DOHH2 (cell line): Measurements from ENCODE around the gene CYP2S1.
A peak's percentile ranks its signal among the peaks of the same experiment; 100 is the strongest.
"Not testable (repeated sequence)": the region's sequence is repeated elsewhere in the genome, so short reads cannot be mapped to it uniquely, and the experiment has no call there.

Source experiments
- H3F3A ChIP-seq: fragments of 200-600 bp; sonication (generic), shearing (Covaris generic); 2 replicates; pipeline ENCODE4 v1.6.0; 2016; ENCODE audit warnings: antibody characterized with exemption, mild to moderate bottlenecking; ENCODE audit not compliant: control insufficient read depth, insufficient read depth
- H3K27ac ChIP-seq: fragments of 200-600 bp; sonication (generic); 2 replicates; pipeline ENCODE4 v1.5.1; 2014; ENCODE audit warnings: low read depth, mild to moderate bottlenecking, low read length, moderate library complexity
- H3K27me3 ChIP-seq: fragments of 200-600 bp; sonication (generic); 2 replicates; pipeline ENCODE4 v1.6.1; 2014; ENCODE audit warnings: mild to moderate bottlenecking, low read length, mixed read lengths; ENCODE audit not compliant: control insufficient read depth
- H3K36me3 ChIP-seq: fragments of 200-600 bp; sonication (generic); 2 replicates; pipeline ENCODE4 v1.6.1; 2014; ENCODE audit warnings: mild to moderate bottlenecking, low read length, moderate library complexity, mixed read lengths; ENCODE audit not compliant: control insufficient read depth
- H3K4me1 ChIP-seq: fragments of 200-600 bp; sonication (generic); 2 replicates; pipeline ENCODE4 v1.6.1; 2014; ENCODE audit warnings: mild to moderate bottlenecking, low read length, mixed read lengths; ENCODE audit not compliant: control insufficient read depth
- H3K4me2 ChIP-seq: fragments of 200-600 bp; sonication (generic); 2 replicates; pipeline ENCODE4 v1.6.0; 2014; ENCODE audit warnings: mild to moderate bottlenecking, low read length, moderate library complexity
- H3K4me3 ChIP-seq: fragments of 200-600 bp; sonication (generic); 2 replicates; pipeline ENCODE4 v1.5.1; 2014; ENCODE audit warnings: mild to moderate bottlenecking, low read length, mixed read lengths
- H3K79me2 ChIP-seq: fragments of 200-600 bp; sonication (generic); 2 replicates; pipeline ENCODE4 v1.6.1; 2014; ENCODE audit warnings: mild to moderate bottlenecking, low read length, mixed read lengths; ENCODE audit not compliant: control insufficient read depth
- H3K9me2 ChIP-seq: fragments of 200-600 bp; sonication (generic); replicated peaks from 2 replicates; pipeline ENCODE4 v1.6.1; 2014; ENCODE audit warnings: mild to moderate bottlenecking, low read length, mixed read lengths; ENCODE audit not compliant: control insufficient read depth
- H3K9me3 ChIP-seq: fragments of 200-600 bp; sonication (generic); 2 replicates; pipeline ENCODE4 v1.6.1; 2014; ENCODE audit warnings: antibody characterized with exemption, low read length, mixed read lengths; ENCODE audit not compliant: control insufficient read depth, insufficient read depth
- H4K20me1 ChIP-seq: fragments of 200-600 bp; sonication (generic); 2 replicates; pipeline ENCODE4 v1.6.0; 2014; ENCODE audit warnings: low read depth, mild to moderate bottlenecking, antibody characterized with exemption, low read length, moderate library complexity; ENCODE audit not compliant: control insufficient read depth, insufficient read depth
- EZH2phosphoT487 ChIP-seq: fragments of 200-600 bp; sonication (generic); IDR thresholded peaks from 2 replicates; pipeline ENCODE4 v1.6.1; 2017; ENCODE audit warnings: borderline replicate concordance, mild to moderate bottlenecking, antibody characterized with exemption, low read length, moderate library complexity, mixed read lengths
- TF ChIP-seq, protein P1 (sequence below): fragments of 200-600 bp; sonication (generic); IDR thresholded peaks from one replicate; pipeline ENCODE4 v1.5.1; 2014; ENCODE audit warnings: antibody characterized with exemption, mild to moderate bottlenecking, low read depth, low read length; ENCODE audit not compliant: poor library complexity, severe bottlenecking

CYP2S1 gene

DNA sequence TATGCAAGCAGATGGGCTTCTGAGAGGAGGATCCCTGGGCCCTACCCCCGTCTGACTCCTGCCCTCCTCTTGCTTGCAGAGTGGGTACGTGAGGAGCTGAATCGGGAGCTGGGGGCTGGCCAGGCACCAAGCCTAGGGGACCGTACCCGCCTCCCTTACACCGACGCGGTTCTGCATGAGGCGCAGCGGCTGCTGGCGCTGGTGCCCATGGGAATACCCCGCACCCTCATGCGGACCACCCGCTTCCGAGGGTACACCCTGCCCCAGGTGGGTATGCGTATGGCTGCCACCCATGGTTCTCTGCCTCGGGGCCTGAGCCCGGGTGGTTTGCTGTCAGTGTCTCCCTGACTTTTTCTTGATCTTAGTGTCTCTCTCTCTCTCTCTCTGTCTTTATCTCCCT lies 10.4 kb downstream of the CYP2S1 start:
- TF ChIP-seq EZH2phosphoT487: no peak
- TF ChIP-seq, protein P1, sequence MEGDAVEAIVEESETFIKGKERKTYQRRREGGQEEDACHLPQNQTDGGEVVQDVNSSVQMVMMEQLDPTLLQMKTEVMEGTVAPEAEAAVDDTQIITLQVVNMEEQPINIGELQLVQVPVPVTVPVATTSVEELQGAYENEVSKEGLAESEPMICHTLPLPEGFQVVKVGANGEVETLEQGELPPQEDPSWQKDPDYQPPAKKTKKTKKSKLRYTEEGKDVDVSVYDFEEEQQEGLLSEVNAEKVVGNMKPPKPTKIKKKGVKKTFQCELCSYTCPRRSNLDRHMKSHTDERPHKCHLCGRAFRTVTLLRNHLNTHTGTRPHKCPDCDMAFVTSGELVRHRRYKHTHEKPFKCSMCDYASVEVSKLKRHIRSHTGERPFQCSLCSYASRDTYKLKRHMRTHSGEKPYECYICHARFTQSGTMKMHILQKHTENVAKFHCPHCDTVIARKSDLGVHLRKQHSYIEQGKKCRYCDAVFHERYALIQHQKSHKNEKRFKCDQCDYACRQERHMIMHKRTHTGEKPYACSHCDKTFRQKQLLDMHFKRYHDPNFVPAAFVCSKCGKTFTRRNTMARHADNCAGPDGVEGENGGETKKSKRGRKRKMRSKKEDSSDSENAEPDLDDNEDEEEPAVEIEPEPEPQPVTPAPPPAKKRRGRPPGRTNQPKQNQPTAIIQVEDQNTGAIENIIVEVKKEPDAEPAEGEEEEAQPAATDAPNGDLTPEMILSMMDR: no peak
- no peak overlapping the region for H3K4me3 ChIP-seq
- H3K27ac ChIP-seq: no peak overlapping the region
- no peaks in the 10 kb centered on the region for H3K79me2 ChIP-seq
- no peaks in the 10 kb centered on the region for H3K9me2 ChIP-seq
- H3K4me1 ChIP-seq: no peaks in the 10 kb centered on the region
- no peaks in the 10 kb centered on the region for H3K36me3 ChIP-seq
- no peaks in the 10 kb centered on the region for H4K20me1 ChIP-seq
- 0 out of 2 replicates have a peak, but pooled peaks cover 2% of the 10 kb centered on the region for H3K27me3 ChIP-seq
- H3K9me3 ChIP-seq: no peaks in the 10 kb centered on the region
- H3K4me2 ChIP-seq: no peak overlapping the region
- no peaks in the 10 kb centered on the region for H3F3A ChIP-seq

DNA sequence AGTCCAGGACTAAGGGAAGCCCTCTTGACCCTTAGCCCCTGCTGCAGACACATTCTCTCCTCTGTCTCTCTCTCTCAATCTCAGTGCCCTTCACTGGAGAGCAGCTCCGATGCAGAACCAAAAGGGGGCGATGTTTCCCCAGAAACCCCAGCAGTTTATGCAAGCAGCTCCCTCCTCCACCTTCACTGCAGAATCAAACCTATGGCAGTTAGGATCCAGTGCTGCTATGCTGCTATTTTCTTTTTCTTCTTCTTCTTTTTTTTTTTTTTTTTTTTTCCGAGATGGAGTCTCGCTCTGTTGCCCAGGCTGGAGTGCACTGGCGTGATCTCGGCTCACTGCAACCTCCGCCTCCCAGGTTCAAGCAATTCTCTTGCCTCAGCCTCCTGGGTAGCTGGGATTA lies 11.3 kb downstream of the CYP2S1 start:
- not testable (repeated sequence) for H3K4me1 ChIP-seq, H4K20me1 ChIP-seq, H3K9me3 ChIP-seq, H3K9me2 ChIP-seq, H3K27me3 ChIP-seq, H3F3A ChIP-seq, H3K27ac ChIP-seq, H3K36me3 ChIP-seq, H3K4me2 ChIP-seq, H3K4me3 ChIP-seq, H3K79me2 ChIP-seq
- TF ChIP-seq, protein P1: peak; percentile 82

DNA sequence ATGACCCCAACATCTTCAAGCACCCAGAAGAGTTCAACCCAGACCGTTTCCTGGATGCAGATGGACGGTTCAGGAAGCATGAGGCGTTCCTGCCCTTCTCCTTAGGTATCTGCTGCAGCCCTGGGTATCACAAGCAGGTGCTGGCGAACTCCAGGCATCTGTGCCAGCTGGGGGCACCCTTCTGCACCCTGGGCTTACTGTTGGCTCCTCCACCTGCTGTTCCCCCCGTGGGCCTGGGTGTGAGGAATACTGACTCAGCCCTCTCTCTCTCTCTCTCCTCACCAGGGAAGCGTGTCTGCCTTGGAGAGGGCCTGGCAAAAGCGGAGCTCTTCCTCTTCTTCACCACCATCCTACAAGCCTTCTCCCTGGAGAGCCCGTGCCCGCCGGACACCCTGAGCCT lies 13.0 kb downstream of the CYP2S1 start:
- no peaks in the 10 kb centered on the region for H3K79me2 ChIP-seq
- H3K27ac ChIP-seq: no peak overlapping the region
- 0 out of 2 replicates have a peak, but pooled peaks cover 1% of the 10 kb centered on the region for H3K27me3 ChIP-seq
- H4K20me1 ChIP-seq: no peaks in the 10 kb centered on the region
- no peaks in the 10 kb centered on the region for H3K4me1 ChIP-seq
- no peaks in the 10 kb centered on the region for H3K9me3 ChIP-seq
- no peaks in the 10 kb centered on the region for H3K9me2 ChIP-seq
- no peaks in the 10 kb centered on the region for H3F3A ChIP-seq
- TF ChIP-seq EZH2phosphoT487: no peak
- TF ChIP-seq, protein P1: no peak
- H3K4me3 ChIP-seq: no peak overlapping the region
- no peak overlapping the region for H3K4me2 ChIP-seq
- H3K36me3 ChIP-seq: no peaks in the 10 kb centered on the region

DNA sequence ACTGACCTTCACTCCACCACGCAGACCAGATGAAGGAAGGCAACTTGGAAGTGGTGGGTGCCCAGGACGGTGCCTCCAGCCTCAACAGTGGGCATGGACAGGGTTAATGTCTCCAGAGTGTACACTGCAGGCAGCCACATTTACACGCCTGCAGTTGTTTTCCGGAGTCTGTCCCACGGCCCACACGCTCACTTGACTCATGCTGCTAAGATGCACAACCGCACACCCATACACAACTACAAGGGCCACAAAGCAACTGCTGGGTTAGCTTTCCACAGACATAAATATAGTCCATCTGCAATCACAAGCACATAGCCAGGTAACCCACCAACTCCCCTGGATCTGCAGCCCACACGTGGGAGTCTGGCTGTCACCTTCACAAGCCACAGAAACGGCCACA lies 13.4 kb downstream of the CYP2S1 start:
- H3K9me2 ChIP-seq: no peaks in the 10 kb centered on the region
- H3F3A ChIP-seq: no peaks in the 10 kb centered on the region
- H3K36me3 ChIP-seq: no peaks in the 10 kb centered on the region
- no peaks in the 10 kb centered on the region for H3K4me1 ChIP-seq
- H3K79me2 ChIP-seq: no peaks in the 10 kb centered on the region
- no peaks in the 10 kb centered on the region for H3K27me3 ChIP-seq
- H3K9me3 ChIP-seq: no peaks in the 10 kb centered on the region
- TF ChIP-seq EZH2phosphoT487: no peak
- TF ChIP-seq, protein P1: no peak
- no peaks in the 10 kb centered on the region for H4K20me1 ChIP-seq
- no peak overlapping the region for H3K4me3 ChIP-seq
- H3K4me2 ChIP-seq: no peak overlapping the region
- no peak overlapping the region for H3K27ac ChIP-seq
